ENCODE results near the gene SLC12A6. TPM values are rescaled to one million over a fixed set of nuclear protein-coding genes. Genes with fewer than 3 reads are reported as not detected.
"Not testable (repeated sequence)": the region's sequence is repeated elsewhere in the genome, so short reads cannot be mapped to it uniquely, and the experiment has no call there.

Gene SLC12A6
- total RNA-seq, 2 donors from 2014 or later, result 25.2 to 33.6 TPM

DNA sequence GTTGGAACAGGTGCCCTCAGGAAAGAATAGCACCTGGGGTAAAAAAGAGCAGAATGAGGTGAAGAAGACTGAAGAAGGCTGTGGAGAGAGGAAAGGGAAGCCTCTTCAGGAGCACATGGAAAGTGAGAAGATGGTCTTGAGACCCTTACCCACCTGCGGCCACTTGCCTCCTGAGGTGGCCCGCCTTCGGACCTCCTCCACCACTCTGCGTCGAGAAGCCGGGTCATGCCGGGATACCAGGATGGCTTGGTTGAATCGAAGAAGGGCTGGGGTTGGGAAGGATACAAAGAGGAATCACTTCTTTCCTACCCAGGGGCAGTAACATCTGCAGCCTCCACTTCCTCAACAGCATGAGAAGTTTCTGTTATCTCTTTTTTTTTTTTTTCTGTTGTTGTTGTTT is 26.5 kb upstream of the SLC12A6 start:
- H3K9me3 Mint-ChIP-seq, result no peaks in the 10 kb centered on the region
- H3K27ac Mint-ChIP-seq, result no peak overlapping the region
- ATAC-seq (replicated peaks), result no peak
- H3K4me1 Mint-ChIP-seq, result peaks cover 22% of the 10 kb centered on the region
- no peaks in the 10 kb centered on the region for H3K27me3 Mint-ChIP-seq
- peaks cover 59% of the 10 kb centered on the region for H3K36me3 Mint-ChIP-seq (ENCODE audit: low read depth)
- no peak overlapping the region for H3K4me3 Mint-ChIP-seq

DNA sequence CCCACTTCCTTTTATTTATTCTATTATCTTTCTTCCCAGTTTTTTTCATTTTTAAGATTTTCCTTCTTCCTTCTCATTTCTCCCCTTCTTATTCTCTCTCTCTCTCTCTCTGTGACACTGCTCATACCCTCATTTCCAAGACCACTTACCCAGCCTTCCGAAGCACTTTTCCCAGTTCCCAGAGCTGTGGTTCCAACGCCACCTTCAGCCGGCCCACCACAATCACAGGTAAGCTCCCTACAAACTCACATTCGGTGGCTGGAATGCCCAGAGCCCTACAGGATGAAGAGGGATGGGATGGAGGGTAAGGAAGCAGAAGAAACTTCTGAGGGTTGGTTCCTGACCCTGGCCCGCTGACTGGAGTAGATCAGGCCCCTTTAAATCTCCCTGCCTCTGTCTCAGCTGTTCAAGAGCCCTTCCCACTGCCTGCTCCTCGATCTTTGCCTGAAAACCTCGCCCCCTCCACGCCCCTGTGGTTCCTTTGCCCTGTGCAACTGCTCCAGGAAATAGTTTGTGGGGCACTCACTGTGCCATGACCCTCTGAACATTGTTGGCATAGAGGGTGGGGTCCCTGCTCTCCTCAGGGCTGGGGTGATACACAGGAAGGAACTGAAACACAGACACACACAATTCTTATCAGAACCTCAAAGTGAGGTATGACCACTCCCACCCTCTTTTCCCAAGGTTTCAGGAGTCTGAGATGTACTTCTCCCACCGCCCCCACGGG is 24.6 kb upstream of the SLC12A6 start:
- Mint-ChIP-seq H3K27ac (peak overlapping the region; percentile 77), H3K4me1 (peaks cover 22% of the 10 kb centered on the region), H3K9me3 (no peaks in the 10 kb centered on the region), H3K36me3 (ENCODE audit: low read depth) (peaks cover 77% of the 10 kb centered on the region), H3K27me3 (no peaks in the 10 kb centered on the region), H3K4me3 (no peak overlapping the region)
- ATAC-seq (replicated peaks), result no peak

DNA sequence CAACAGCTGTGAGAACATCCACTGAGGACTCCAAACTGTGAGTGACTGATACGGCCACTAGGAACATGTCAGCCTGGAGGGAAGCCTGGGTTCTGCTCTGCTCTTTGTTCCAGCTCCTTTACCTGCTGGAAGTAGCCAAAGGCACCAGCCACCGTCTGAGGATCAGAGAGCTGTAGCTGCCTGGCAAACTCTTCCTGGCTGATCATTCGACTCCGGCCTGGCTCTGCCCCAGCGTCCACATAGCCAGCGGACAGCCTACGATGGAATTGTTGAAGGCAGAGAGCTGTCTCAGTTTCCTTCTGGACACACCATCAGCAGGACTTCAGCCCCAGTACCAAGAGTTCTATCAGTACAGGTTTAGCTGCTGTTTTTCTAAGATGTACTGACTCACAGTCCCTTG is 23.7 kb upstream of the SLC12A6 start:
- ATAC-seq (replicated peaks), result no peak
- Mint-ChIP-seq H3K4me3 (no peak overlapping the region), H3K9me3 (no peaks in the 10 kb centered on the region), H3K27ac (peak overlapping the region; percentile 32), H3K4me1 (peaks cover 22% of the 10 kb centered on the region), H3K27me3 (no peaks in the 10 kb centered on the region), H3K36me3 (ENCODE audit: low read depth) (peaks cover 86% of the 10 kb centered on the region)

DNA sequence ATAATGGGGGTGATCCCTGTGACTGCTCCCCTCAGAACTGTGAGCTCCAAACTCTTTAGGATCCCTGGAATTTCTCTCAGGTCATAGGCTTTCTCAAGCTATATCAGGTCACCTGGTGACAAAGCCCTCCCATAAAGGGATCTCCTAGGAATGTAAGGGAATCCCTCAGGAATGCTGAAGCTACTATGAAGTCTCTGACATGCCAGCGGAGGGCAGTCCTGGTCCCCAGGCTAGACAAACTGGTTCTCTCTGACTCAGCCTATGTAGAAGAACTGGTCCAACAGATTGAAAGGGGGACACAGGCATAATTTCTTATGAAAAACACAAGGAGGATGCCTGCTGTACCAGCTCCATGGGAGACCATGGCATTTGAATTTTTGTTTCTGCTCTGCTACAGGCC is 22.7 kb upstream of the SLC12A6 start:
- no peak overlapping the region for H3K4me3 Mint-ChIP-seq
- peaks cover 91% of the 10 kb centered on the region for H3K36me3 Mint-ChIP-seq (ENCODE audit: low read depth)
- H3K4me1 Mint-ChIP-seq, result peaks cover 18% of the 10 kb centered on the region
- H3K9me3 Mint-ChIP-seq, result no peaks in the 10 kb centered on the region
- no peak overlapping the region for H3K27ac Mint-ChIP-seq
- ATAC-seq (replicated peaks), result no peak
- no peaks in the 10 kb centered on the region for H3K27me3 Mint-ChIP-seq

DNA sequence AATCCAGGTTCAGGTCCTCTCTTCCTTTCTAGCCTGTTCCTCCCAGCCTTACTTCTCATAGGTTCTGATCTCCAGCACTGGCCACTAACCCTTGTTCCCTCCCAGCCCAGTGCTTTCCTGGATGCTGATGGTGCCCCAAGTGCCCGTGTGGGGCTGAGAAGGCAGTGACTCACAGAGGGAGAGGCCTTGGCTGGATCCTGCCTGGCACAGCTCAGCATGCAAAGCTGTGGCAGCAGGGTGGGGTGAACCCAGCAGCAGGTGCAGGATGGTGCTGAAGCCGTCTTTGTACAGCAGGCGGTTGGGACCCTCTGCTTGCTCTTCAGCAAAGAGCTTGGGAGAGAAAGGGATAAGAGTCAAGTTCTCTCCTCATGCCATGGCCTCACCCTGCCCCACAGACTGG is 21.8 kb upstream of the SLC12A6 start:
- Mint-ChIP-seq H3K27me3 (no peaks in the 10 kb centered on the region), H3K4me3 (no peak overlapping the region), H3K4me1 (peaks cover 12% of the 10 kb centered on the region), H3K36me3 (ENCODE audit: low read depth) (peaks cover 85% of the 10 kb centered on the region), H3K27ac (no peak overlapping the region), H3K9me3 (no peaks in the 10 kb centered on the region)
- ATAC-seq (replicated peaks), result no peak

DNA sequence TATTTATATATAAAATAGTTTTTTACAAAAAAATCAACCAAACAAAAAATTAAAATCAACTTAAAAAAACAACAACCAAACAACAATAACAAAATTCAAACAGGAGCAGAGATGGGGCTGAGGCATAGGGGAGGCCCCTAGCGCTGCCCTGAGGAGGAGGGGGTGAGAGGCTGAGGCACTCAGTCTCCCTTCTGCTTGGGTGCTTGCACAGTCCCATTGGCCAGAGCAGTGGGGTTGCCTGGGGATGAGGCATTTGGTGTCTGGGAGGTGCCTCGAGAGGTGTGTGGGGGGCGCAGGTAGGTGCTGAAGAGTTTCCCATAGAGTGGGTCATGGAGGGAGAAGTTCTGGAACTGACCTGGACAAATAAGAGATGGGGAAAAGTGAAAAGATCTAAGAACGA is 21.4 kb upstream of the SLC12A6 start:
- ATAC-seq (replicated peaks), result no peak
- H3K36me3 Mint-ChIP-seq (ENCODE audit: low read depth), result peaks cover 81% of the 10 kb centered on the region
- no peaks in the 10 kb centered on the region for H3K9me3 Mint-ChIP-seq

DNA sequence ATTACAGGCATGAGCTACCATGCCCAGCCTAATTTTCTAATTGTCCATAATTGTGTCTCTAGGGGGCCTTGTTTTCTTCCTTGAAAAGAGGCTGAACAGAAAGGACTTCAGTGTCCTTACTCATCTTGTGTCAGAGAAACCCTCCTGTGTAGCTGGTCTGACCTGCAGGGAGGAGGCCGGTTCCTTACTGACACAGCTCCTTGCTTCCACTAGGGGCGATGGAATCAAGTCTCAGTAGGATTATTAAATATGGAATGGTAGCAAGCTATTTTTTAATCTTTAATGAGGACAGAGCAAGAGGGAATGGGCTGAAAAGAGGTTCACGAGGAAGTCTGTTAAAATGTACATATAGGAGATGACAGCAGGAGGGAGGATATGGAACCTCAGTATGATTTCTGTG is 20.8 kb upstream of the SLC12A6 start:
- no peak overlapping the region for H3K4me3 Mint-ChIP-seq
- no peaks in the 10 kb centered on the region for H3K9me3 Mint-ChIP-seq
- no peak for ATAC-seq (replicated peaks)
- no peaks in the 10 kb centered on the region for H3K27me3 Mint-ChIP-seq
- peaks cover 12% of the 10 kb centered on the region for H3K4me1 Mint-ChIP-seq
- peaks cover 75% of the 10 kb centered on the region for H3K36me3 Mint-ChIP-seq (ENCODE audit: low read depth)
- no peak overlapping the region for H3K27ac Mint-ChIP-seq

More for the DNA sequence above, 21.4 kb upstream of the SLC12A6 start:
- Mint-ChIP-seq H3K27ac (no peak overlapping the region), H3K4me3 (no peak overlapping the region), H3K4me1 (peaks cover 12% of the 10 kb centered on the region), H3K27me3 (no peaks in the 10 kb centered on the region)

DNA sequence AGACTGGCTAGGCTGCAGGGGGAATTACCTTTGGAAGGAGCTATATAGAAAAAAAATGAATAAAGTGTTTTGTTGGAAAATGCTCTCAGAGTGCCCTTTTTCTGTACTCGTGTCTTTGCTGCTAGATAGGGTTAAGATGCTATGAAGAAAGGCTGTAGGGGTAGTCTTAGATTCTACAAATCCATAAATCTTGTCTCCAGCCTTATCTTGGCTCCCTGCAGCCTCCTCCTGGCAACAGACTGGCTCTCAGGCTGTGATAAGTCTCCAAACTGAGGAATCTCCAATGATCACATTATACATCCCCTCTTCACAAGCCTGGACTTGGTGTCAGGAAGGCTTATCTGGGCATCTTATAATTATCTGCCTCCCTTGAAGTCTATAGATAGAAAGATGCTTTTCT is 20.1 kb upstream of the SLC12A6 start:
- peaks cover 7% of the 10 kb centered on the region for H3K4me1 Mint-ChIP-seq
- H3K36me3 Mint-ChIP-seq (ENCODE audit: low read depth), result peaks cover 68% of the 10 kb centered on the region
- H3K9me3 Mint-ChIP-seq, result no peaks in the 10 kb centered on the region
- no peak for ATAC-seq (replicated peaks)
- H3K27me3 Mint-ChIP-seq, result no peaks in the 10 kb centered on the region
- H3K4me3 Mint-ChIP-seq, result no peak overlapping the region
- H3K27ac Mint-ChIP-seq, result no peak overlapping the region

DNA sequence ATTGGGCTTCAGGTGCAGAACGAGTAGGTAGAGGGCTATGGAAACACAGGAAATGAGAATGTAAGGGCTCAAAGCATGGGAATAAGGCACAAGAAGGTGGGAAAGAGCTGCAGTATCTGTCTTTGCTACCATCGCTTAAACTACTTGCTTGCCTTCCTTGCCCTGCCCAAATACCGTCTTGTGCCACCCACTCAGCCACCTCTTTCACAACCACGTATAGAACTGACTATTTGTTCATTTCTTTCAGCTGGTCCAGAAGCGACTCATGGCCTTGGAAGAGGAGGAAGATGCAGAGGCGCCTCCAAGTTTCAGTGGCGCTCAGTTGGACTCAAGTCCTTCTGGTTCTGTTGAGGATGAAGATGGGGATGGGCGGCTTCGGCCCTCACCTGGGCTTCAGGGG is 17.7 kb upstream of the SLC12A6 start:
- Mint-ChIP-seq H3K36me3 (ENCODE audit: low read depth) (peaks cover 44% of the 10 kb centered on the region), H3K27ac (no peak overlapping the region), H3K27me3 (no peaks in the 10 kb centered on the region), H3K4me1 (peaks cover 3% of the 10 kb centered on the region), H3K4me3 (no peak overlapping the region), H3K9me3 (no peaks in the 10 kb centered on the region)
- ATAC-seq (replicated peaks), result no peak

DNA sequence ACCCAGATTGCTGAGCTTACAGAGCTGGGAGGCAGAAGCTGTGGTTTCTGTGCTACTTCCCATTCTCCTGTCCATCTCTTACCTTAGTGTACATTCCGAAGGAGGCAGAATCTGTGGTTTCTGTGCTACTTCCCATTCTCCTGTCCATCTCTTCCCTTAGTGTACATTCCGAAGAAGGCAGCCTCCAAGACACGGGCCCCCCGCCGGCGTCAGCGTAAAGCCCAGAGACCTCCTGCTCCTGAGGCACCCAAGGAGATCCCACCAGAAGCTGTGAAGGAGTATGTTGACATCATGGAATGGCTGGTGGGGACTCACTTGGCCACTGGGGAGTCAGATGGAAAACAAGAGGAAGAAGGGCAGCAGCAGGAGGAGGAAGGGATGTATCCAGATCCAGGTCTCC is 16.7 kb upstream of the SLC12A6 start:
- H3K27me3 Mint-ChIP-seq, result no peaks in the 10 kb centered on the region
- H3K9me3 Mint-ChIP-seq, result no peaks in the 10 kb centered on the region
- H3K27ac Mint-ChIP-seq, result no peak overlapping the region
- ATAC-seq (replicated peaks), result no peak
- H3K4me1 Mint-ChIP-seq, result peaks cover 3% of the 10 kb centered on the region
- H3K4me3 Mint-ChIP-seq, result no peak overlapping the region
- peaks cover 35% of the 10 kb centered on the region for H3K36me3 Mint-ChIP-seq (ENCODE audit: low read depth)

DNA sequence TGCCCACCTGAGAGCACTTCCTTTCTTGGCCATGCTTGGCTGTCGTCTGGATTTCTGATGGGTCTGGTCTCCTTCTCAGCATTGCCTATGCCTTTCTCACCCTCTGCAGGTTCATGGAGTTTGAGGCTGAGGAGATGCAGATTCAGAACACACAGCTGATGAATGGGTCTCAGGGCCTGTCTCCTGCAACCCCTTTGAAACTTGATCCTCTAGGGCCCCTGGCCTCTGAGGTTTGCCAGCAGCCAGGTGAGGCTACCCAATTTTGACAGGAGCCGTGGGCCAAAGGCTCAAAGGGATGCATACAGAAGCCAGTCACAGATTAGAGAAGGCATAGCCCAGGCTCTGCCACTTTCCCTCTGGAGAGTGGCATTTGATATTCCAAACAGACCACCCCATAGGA is 16.0 kb upstream of the SLC12A6 start:
- Mint-ChIP-seq H3K36me3 (ENCODE audit: low read depth) (peaks cover 28% of the 10 kb centered on the region), H3K27ac (no peak overlapping the region)

DNA sequence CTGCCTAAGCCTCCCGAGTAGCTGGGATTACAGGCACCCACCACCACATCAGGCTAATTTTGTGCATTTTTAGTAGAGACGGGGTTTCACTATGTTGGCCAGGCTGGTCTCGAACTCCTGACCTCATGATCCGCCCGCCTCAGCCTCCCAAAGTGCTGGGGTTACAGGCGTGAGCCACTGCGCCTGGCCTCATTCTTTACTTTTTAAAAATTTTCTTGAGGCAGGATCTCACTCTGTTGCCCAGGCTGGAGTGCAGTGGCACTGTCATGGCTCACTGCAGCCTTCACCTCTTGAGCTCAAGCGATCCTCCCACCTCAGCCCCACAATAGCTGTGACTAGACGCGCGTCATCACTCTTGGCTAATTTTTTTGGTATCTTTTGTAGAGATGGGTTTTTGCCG is 15.4 kb upstream of the SLC12A6 start:
- ATAC-seq (replicated peaks); H3K4me3 Mint-ChIP-seq; H3K4me1 Mint-ChIP-seq; H3K27ac Mint-ChIP-seq; H3K27me3 Mint-ChIP-seq; H3K9me3 Mint-ChIP-seq: not testable (repeated sequence)
- peaks cover 22% of the 10 kb centered on the region for H3K36me3 Mint-ChIP-seq (ENCODE audit: low read depth)

More for the DNA sequence above, 16.0 kb upstream of the SLC12A6 start:
- ATAC-seq (replicated peaks), result no peak
- no peak overlapping the region for H3K4me3 Mint-ChIP-seq
- no peaks in the 10 kb centered on the region for H3K27me3 Mint-ChIP-seq
- no peaks in the 10 kb centered on the region for H3K9me3 Mint-ChIP-seq
- H3K4me1 Mint-ChIP-seq, result peaks cover 3% of the 10 kb centered on the region

DNA sequence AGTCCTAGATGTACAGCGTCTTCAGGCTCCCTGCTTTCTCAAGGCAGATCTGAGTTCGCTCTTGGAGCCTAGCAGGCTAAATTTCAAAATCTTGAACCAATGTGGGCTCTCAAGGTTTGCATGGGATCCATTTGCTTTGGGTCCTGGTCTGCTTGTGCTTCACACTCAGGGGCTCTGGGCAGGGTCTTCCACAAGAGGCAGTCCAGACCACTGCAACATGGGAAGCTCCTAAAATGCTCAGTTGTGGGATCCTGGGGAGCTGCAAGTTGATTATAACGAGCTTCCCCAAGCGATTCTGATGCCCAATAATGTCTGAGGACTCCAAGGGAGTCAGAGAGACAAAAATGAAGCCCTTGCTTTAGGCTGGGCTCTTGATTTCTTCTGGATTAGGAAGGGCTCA is 12.2 kb upstream of the SLC12A6 start:
- Mint-ChIP-seq H3K4me1 (no peaks in the 10 kb centered on the region), H3K4me3 (no peak overlapping the region), H3K9me3 (no peaks in the 10 kb centered on the region), H3K36me3 (ENCODE audit: low read depth) (no peaks in the 10 kb centered on the region), H3K27ac (no peak overlapping the region), H3K27me3 (no peaks in the 10 kb centered on the region)
- no peak for ATAC-seq (replicated peaks)

DNA sequence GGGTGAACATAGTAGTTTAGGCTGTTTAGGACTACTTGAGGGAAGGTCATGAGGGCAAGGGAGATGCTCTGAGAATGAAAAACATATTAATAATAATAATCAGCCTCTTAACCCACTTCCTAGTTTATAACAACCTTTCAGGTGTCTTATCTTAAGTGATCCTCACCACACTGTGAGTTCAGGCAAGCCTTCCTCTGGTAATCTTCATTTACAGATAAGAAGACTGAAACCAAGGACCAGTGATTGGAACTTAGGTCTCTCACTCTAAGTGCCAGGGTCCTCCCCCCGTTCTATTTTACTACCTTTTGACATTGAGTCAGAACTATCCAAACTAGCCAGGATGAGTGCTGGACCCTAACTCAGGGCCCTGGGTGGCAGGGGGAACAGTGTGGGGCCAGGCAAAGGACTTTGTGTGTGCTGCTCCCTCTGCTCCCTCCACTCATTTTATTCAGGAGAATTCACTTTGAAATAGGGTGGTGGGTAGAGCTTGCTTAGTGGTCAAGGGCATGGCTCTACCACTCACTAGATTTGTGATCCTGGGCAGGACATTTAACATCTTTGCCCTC is 11.2 kb upstream of the SLC12A6 start:
- Mint-ChIP-seq H3K4me1 (no peaks in the 10 kb centered on the region), H3K9me3 (no peaks in the 10 kb centered on the region), H3K27ac (peak overlapping the region; percentile 36), H3K36me3 (ENCODE audit: low read depth) (no peaks in the 10 kb centered on the region), H3K4me3 (no peak overlapping the region), H3K27me3 (no peaks in the 10 kb centered on the region)
- ATAC-seq (replicated peaks), result no peak

DNA sequence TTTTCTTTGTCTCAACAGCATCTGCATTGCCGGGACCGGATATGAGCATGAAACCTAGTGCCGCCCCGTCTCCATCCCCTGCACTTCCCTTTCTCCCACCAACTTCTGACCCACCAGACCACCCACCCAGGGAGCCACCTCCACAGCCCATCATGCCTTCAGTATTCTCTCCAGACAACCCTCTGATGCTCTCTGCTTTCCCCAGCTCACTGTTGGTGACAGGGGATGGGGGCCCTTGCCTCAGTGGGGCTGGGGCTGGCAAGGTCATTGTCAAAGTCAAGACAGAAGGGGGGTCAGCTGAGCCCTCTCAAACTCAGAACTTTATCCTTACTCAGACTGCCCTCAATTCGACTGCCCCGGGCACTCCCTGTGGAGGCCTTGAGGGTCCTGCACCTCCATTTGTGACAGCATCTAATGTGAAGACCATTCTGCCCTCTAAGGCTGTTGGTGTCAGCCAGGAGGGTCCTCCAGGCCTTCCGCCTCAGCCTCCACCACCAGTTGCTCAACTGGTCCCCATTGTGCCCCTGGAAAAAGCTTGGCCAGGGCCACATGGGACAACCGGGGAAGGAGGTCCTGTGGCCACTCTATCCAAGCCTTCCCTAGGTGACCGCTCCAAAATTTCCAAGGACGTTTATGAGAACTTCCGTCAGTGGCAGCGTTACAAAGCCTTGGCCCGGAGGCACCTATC is 10.5 kb upstream of the SLC12A6 start:
- no peak overlapping the region for H3K4me3 Mint-ChIP-seq
- H3K27ac Mint-ChIP-seq, result peak overlapping the region; percentile 36
- H3K36me3 Mint-ChIP-seq (ENCODE audit: low read depth), result no peaks in the 10 kb centered on the region

More for the DNA sequence above, 10.5 kb upstream of the SLC12A6 start:
- no peak for ATAC-seq (replicated peaks)
- Mint-ChIP-seq H3K9me3 (no peaks in the 10 kb centered on the region), H3K4me1 (no peaks in the 10 kb centered on the region), H3K27me3 (no peaks in the 10 kb centered on the region)
